GM12801 (cell line): ENCODE data around the gene TRIM9.

ENCODE experiments used
- TF ChIP-seq, protein P1 (sequence below): IDR thresholded peaks from one replicate; pipeline ENCODE4 v1.5.1; 2011; ENCODE audit warnings: control low read depth; ENCODE audit not compliant: insufficient read length; ENCODE audit errors: extremely low read depth

TRIM9 gene

GRCh38 chr14:50936016-50936340 is 158.9 kb downstream of the TRIM9 start:
- TF ChIP-seq, protein P1, sequence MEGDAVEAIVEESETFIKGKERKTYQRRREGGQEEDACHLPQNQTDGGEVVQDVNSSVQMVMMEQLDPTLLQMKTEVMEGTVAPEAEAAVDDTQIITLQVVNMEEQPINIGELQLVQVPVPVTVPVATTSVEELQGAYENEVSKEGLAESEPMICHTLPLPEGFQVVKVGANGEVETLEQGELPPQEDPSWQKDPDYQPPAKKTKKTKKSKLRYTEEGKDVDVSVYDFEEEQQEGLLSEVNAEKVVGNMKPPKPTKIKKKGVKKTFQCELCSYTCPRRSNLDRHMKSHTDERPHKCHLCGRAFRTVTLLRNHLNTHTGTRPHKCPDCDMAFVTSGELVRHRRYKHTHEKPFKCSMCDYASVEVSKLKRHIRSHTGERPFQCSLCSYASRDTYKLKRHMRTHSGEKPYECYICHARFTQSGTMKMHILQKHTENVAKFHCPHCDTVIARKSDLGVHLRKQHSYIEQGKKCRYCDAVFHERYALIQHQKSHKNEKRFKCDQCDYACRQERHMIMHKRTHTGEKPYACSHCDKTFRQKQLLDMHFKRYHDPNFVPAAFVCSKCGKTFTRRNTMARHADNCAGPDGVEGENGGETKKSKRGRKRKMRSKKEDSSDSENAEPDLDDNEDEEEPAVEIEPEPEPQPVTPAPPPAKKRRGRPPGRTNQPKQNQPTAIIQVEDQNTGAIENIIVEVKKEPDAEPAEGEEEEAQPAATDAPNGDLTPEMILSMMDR: no peak

DNA sequence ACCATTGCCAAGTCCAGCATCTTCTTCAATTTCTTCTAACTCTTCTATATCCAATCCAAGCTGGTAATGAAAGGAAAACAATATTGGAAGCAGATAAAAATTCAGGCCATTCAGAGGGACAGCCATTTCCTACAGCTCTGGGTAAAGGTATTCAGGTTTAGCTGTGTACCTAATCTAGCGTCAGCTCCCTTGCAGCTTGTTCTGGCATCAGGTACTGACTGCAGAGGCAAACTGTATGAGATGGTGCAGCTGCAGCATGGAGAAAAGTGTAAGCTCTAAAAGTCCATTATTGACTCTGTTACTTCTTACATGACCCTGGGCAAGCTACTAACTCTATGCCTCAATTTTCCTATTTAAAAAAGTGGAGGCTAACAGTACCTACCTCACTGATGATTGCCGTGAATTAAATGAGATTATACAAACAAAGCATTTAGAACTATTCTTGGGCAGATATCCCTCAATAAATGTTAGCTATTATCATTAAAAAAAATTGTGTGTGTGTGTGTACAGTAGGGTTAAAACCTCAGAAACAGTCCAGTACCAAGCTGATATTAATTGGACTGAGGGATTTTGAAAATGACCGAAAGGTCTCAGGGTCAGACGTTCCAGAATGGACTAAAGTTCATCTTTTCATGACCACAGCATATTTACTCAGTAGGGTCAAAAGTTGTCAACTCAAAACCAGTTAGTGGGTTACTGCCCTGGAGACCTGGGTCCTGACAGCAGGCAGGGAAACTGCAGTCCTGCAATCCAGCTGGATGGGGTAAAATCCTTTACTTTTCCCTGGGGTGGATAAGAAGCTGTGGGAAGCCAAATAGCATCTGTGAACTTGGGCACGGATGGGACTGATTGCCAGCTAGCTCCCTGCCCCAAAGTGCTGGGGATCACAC is 159.5 kb downstream of the TRIM9 start:
- TF ChIP-seq, protein P1: no peak

- TF ChIP-seq, protein P1: no peak
Observed at GRCh38 chr14:50932592-50933495, 162.1 kb downstream of the TRIM9 start.

GRCh38 chr14:50932156-50932555 is 162.7 kb downstream of the TRIM9 start:
- TF ChIP-seq, protein P1: no peak

- TF ChIP-seq, protein P1: no peak
Observed at GRCh38 chr14:50931559-50931958, 163.3 kb downstream of the TRIM9 start.

DNA sequence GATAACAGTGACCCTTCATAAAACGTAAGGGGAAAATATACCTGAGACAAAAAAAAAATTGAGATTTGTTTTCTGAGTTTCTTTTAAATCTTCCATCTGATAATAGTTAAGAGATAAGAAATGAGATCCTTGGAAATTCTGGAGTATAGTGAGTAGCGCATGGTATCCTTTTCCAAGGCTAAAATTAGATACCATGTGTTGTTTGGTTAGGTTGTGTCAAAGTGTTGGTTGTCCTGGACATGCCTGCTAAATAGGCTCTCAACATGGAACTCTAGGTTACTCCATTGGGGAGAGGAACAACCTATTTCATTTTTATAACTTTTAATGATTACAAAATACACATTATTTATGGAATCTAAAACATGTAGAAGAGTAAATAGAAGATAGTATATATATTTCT is 165.4 kb downstream of the TRIM9 start:
- TF ChIP-seq, protein P1: no peak

DNA sequence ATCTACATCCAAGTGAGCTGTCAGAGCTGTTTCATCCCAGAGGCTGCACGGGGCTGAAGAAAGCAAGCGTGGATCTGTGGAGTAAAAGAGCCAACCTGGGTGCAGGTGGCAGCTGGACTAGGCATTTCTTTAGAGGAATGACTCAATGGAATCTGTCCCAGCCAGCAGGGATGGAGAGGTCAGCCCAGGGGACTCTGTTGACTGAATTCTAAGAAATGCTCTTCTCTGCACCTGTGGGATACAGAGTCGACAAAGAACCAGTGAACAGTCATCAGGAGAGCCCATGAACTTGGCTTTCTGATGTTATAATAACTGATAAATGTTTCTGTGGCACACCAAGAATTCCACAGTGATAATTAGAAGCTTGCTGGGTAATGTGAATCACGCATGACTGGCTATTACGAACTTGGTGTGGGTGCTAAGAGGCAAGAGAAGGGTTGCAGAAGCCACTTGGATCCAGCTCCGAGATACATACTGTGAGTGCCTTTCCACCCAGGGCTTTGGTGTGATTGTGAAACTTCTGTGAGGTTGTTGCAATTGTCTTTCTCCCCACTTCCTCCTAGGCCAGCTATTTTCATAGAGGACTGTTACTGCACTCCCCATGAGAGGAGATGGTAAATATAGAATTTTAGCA is 166.8 kb downstream of the TRIM9 start:
- TF ChIP-seq, protein P1: no peak
